ENCODE measurements around the gene HRAS. TPM values are rescaled to one million over a fixed set of nuclear protein-coding genes. Genes with fewer than 3 reads are reported as not detected.

HRAS gene
- total and polyA plus RNA-seq, 10 donors: 16.6 to 90.9 (median 31.2) TPM

- H3K27me3 ChIP-seq (replicated peaks in 1 of 7): peaks cover 2 to 61% (median 36%) of the 10 kb centered on the region in 7 donors
- peak; percentile 77 for DNase-seq
- H3K4me3 ChIP-seq: no peak overlapping the region
- no peaks in the 10 kb centered on the region for H3K9me3 ChIP-seq
- TF ChIP-seq, protein P1, sequence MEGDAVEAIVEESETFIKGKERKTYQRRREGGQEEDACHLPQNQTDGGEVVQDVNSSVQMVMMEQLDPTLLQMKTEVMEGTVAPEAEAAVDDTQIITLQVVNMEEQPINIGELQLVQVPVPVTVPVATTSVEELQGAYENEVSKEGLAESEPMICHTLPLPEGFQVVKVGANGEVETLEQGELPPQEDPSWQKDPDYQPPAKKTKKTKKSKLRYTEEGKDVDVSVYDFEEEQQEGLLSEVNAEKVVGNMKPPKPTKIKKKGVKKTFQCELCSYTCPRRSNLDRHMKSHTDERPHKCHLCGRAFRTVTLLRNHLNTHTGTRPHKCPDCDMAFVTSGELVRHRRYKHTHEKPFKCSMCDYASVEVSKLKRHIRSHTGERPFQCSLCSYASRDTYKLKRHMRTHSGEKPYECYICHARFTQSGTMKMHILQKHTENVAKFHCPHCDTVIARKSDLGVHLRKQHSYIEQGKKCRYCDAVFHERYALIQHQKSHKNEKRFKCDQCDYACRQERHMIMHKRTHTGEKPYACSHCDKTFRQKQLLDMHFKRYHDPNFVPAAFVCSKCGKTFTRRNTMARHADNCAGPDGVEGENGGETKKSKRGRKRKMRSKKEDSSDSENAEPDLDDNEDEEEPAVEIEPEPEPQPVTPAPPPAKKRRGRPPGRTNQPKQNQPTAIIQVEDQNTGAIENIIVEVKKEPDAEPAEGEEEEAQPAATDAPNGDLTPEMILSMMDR (IDR thresholded peaks at IDR 0.05 in 8 of 11, conservative IDR thresholded peaks at IDR 0.05 in 3 of 11): no peak
- TF ChIP-seq POLR2A (IDR thresholded peaks at IDR 0.05) (no peak), POLR2AphosphoS5 (IDR thresholded peaks at IDR 0.05) (no peak)
- no peak overlapping the region for H3K27ac ChIP-seq
- peaks cover 0 to 15% (median 3%) of the 10 kb centered on the region in 6 donors for H3K36me3 ChIP-seq
- 81 to 92% (median 89%) methylated on average over 8 to 20 of the region's 20 CpGs for WGBS, 5 donors
- intact Hi-C loops (cut with DNase I; ENCODE audit: low total_unique reads): loop anchor here (10.0 kb wide), 1 partner anchor 166 kb away; no protein-coding TSS in a partner anchor
- H3K4me1 ChIP-seq: peaks cover 18 to 76% (median 54%) of the 10 kb centered on the region in 6 donors
These were observed 23.1 kb upstream of the HRAS start for GRCh38 chr11:558503-558902.

GRCh38 chr11:557328-558132 is 22.2 kb upstream of the HRAS start:
- intact Hi-C loops (cut with DNase I; ENCODE audit: low total_unique reads): loop anchor here (10.0 kb wide), 1 partner anchor 167 kb away; no protein-coding TSS in a partner anchor
- Histone ChIP-seq H3K27me3 (replicated peaks in 1 of 7) (peaks cover 2 to 71% (median 37%) of the 10 kb centered on the region in 7 donors), H3K27ac (no peak overlapping the region), H3K4me1 (peaks cover 18 to 67% (median 53%) of the 10 kb centered on the region in 6 donors), H3K36me3 (peaks cover 0 to 5% (median 0%) of the 10 kb centered on the region in 6 donors), H3K4me3 (no peak overlapping the region), H3K9me3 (no peaks in the 10 kb centered on the region)
- TF ChIP-seq, protein P1 (IDR thresholded peaks at IDR 0.05 in 8 of 11, conservative IDR thresholded peaks at IDR 0.05 in 3 of 11): no peak
- TF ChIP-seq POLR2A (IDR thresholded peaks at IDR 0.05): no peak
- no peak for TF ChIP-seq POLR2AphosphoS5 (IDR thresholded peaks at IDR 0.05)
- 82 to 93% (median 87%) methylated on average over 18 to 24 of the region's 24 CpGs for WGBS, 5 donors
- no peak for DNase-seq

- no peaks in the 10 kb centered on the region for H3K36me3 ChIP-seq
- H3K4me3 ChIP-seq: peak overlapping the region in 1 of 8 donors; percentile 73
- peaks cover 2 to 73% (median 37%) of the 10 kb centered on the region in 7 donors for H3K27me3 ChIP-seq (replicated peaks in 1 of 7)
- H3K27ac ChIP-seq: peak overlapping the region in 1 of 8 donors; percentile 31
- no peak for TF ChIP-seq POLR2A (IDR thresholded peaks at IDR 0.05)
- TF ChIP-seq, protein P1 (IDR thresholded peaks at IDR 0.05 in 8 of 11, conservative IDR thresholded peaks at IDR 0.05 in 3 of 11): no peak
- peak in 1 of 3 donors; percentile 15 for TF ChIP-seq POLR2AphosphoS5 (IDR thresholded peaks at IDR 0.05)
- peaks cover 14 to 60% (median 45%) of the 10 kb centered on the region in 6 donors for H3K4me1 ChIP-seq
- WGBS, 5 donors: 66 to 91% (median 73%) methylated on average over 15 to 22 of the region's 22 CpGs
- no peak for DNase-seq
- intact Hi-C loops (cut with DNase I; ENCODE audit: low total_unique reads): loop anchor here (10.0 kb wide), 1 partner anchor 168 kb away; no protein-coding TSS in a partner anchor
- H3K9me3 ChIP-seq: no peaks in the 10 kb centered on the region
These were observed 21.4 kb upstream of the HRAS start for GRCh38 chr11:556662-557256.

All from spleen (tissue), 11 donors.